Thyroid gland (tissue), 4 donors: ENCODE results near the gene IGSF6. TPM values are rescaled to one million over a fixed set of nuclear protein-coding genes. Genes with fewer than 3 reads are reported as not detected.

Experiments used
- DNase-seq, 2 donors: peaks; one replicate each; pipeline ENCODE4 v3.0.0-alpha.2; 2019
- H3K27ac ChIP-seq, 3 donors: fragments of 200-600 bp; sonication (generic); 1 replicate in 2 of 3; 2 replicates in 1 of 3; pipeline ENCODE4 v1.5.1; 2016 to 2019; ENCODE audit warnings: mild to moderate bottlenecking in 1 of 3, moderate library complexity in 1 of 3
- H3K27me3 ChIP-seq: fragments of 200-600 bp; sonication (generic); one replicate; pipeline ENCODE4 v1.5.1; 2019
- H3K36me3 ChIP-seq, 2 donors: fragments of 200-600 bp; sonication (generic); one replicate each; pipeline ENCODE4 v1.5.1; 2016 to 2019
- H3K4me1 ChIP-seq, 2 donors: fragments of 200-600 bp; sonication (generic); one replicate each; pipeline ENCODE4 v1.5.1; 2017 to 2019
- H3K4me3 ChIP-seq, 3 donors: fragments of 200-600 bp; sonication (generic); replicated peaks in 1 of 3; 1 replicate in 2 of 3; 2 replicates in 1 of 3; pipeline ENCODE4 v1.5.1; 2016; ENCODE audit warnings: mild to moderate bottlenecking in 1 of 3
- H3K9me3 ChIP-seq: fragments of 200-600 bp; sonication (generic); one replicate; pipeline ENCODE4 v1.5.1; 2017
- POLR2A ChIP-seq, 2 donors: fragments of 450-650 bp; IDR thresholded peaks; one replicate each; pipeline ENCODE4 v1.6.1; 2017; ENCODE audit warnings: antibody characterized with exemption in 2 of 2, mild to moderate bottlenecking in 2 of 2, moderate library complexity in 1 of 2
- WGBS, 2 donors: methylation state at CpG; one replicate each; pipeline ENCODE4 v1.1.5; 2017; 5-methylcytosine and 5-hydroxymethylcytosine counted together
- intact Hi-C: fragments of 100-400 bp; cut with DNase I; formaldehyde crosslinking; loops from one replicate; pipeline ENCODE4 v1.15.1; 2023
- total RNA-seq, 4 donors: library from RNA; depleted of rRNA; stranded (reverse); fragments of >200 nt; gene quantifications; one replicate each; pipeline ENCODE4 v1.2.3, GENCODE V29; 2016
- TF ChIP-seq, protein P1 (sequence below), 6 experiments: fragments of 200-600 bp in 3 of 6; fragments of 450-650 bp in 3 of 6; sonication (generic) in 3 of 6; IDR thresholded peaks; one replicate each; pipeline ENCODE4 v1.5.1; 2016 to 2019; ENCODE audit warnings: antibody characterized with exemption in 6 of 6, mild to moderate bottlenecking in 2 of 6, inconsistent platforms in 1 of 6, moderate library complexity in 1 of 6

Gene IGSF6
- total RNA-seq, 4 donors from 2014 or later, result 0.56 to 1.4 (median 1.1) TPM

DNA sequence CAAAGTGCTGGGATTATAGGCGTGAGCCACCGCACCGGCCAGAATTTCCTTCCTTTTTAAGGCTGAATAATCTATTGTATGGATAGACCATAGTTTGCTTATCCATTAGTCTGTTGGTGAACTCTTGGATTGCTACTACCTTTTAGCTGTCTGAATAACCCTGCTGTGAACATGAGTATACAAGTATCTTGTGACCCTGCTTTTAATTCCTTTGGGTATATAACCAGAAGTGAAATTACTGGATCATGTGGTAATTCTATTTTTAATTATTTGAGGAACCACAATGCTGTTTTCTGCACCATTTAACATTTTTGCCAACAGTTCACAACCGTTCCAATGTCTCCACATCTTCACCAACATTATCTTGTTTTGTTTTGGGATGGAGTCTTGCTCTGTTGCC, 6.7 kb upstream of the IGSF6 start:
- Histone ChIP-seq H3K27ac (no peak overlapping the region), H3K4me1 (peaks cover 0 to 5% of the 10 kb centered on the region in 2 donors), H3K36me3 (no peaks in the 10 kb centered on the region), H3K27me3 (no peaks in the 10 kb centered on the region), H3K4me3 (no peak overlapping the region), H3K9me3 (no peaks in the 10 kb centered on the region)
- intact Hi-C loops, result loop anchor here (5.0 kb wide), 1 partner anchor 48 kb away; no protein-coding TSS in a partner anchor
- TF ChIP-seq, protein P1, sequence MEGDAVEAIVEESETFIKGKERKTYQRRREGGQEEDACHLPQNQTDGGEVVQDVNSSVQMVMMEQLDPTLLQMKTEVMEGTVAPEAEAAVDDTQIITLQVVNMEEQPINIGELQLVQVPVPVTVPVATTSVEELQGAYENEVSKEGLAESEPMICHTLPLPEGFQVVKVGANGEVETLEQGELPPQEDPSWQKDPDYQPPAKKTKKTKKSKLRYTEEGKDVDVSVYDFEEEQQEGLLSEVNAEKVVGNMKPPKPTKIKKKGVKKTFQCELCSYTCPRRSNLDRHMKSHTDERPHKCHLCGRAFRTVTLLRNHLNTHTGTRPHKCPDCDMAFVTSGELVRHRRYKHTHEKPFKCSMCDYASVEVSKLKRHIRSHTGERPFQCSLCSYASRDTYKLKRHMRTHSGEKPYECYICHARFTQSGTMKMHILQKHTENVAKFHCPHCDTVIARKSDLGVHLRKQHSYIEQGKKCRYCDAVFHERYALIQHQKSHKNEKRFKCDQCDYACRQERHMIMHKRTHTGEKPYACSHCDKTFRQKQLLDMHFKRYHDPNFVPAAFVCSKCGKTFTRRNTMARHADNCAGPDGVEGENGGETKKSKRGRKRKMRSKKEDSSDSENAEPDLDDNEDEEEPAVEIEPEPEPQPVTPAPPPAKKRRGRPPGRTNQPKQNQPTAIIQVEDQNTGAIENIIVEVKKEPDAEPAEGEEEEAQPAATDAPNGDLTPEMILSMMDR (IDR thresholded peaks at IDR 0.05), result no peak
- no peak for DNase-seq
- 88 to 96% methylated on average over 4 of the region's 4 CpGs for WGBS, 2 donors

DNA sequence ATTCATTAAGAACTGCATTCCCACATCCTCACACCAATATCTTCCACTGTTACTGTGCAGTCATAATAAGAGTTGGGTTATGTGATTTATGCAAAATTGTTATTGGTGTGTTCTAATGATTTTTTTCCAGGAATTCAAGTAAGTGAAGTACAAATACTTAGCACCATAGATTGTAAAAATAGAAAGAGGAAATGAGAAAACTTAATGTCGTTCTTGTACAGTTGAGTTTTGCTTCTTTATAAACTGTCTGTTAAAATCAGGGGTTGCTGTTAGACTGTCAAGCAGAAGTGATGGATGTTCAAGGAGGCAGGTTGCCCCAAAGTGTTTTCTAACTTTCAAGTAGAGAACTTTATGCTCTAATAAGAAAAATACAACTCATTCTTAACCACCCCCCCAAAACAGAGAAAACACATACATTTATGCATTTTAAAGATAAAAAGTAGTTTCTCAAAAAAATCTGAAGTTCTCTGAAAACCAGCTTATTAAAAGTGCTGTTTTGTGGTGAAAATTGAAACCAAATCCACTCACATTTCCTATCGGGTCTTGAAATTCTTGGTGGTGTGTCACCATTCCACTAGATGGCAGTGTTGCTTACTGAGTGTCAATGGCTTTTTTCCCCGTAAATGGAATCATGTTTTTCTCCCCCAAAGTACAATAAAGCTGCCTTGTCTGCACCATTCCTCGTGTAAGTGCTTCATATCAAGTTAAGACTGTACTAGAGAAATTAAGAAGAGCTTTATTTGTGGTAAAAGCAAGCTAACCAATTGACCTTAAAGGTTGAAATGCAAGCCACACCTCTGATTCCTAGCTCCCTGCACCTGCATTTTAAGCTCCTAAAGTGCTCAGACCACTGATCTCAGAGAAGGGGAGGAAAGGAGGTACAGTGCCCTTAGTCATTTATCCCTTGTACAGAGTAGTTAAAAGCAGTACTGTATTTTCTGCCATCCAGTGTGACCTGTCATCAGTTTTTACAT, 4.7 kb upstream of the IGSF6 start:
- H3K27me3 ChIP-seq, result no peaks in the 10 kb centered on the region
- DNase-seq, result peak; percentile 17 to 19
- WGBS, 2 donors, result 16 to 17% methylated on average over 4 of the region's 4 CpGs
- TF ChIP-seq, protein P1 (IDR thresholded peaks at IDR 0.05), result peak; percentile 46 to 86 (median 74)
- no peak for TF ChIP-seq POLR2A (IDR thresholded peaks at IDR 0.05)
- no peak overlapping the region for H3K4me3 ChIP-seq
- no peaks in the 10 kb centered on the region for H3K36me3 ChIP-seq
- H3K9me3 ChIP-seq, result no peaks in the 10 kb centered on the region
- no peak overlapping the region for H3K27ac ChIP-seq
- intact Hi-C loops, result loop anchor here (5.0 kb wide), 1 partner anchor 50 kb away; no protein-coding TSS in a partner anchor
- H3K4me1 ChIP-seq, result no peaks in the 10 kb centered on the region

DNA sequence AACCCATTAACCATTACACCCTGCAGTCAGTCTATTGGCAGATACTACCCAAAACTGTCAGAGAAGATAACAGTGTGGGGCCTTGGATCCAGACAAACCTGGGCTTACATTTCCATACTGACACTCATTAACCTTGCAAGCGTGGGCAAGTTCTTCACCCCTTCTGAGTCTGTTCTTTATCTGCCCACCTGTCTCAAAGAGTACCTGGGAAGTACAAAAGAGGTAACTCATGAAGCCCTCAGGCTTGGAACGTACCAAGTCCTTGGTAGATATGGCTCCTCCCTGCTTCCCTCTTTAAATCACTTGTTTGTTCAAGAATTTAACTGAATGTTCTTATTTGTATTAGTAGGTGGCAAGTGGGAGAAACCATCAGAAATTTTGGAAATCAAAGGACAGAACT, 2.5 kb upstream of the IGSF6 start:
- H3K27ac ChIP-seq, result no peak overlapping the region

DNA sequence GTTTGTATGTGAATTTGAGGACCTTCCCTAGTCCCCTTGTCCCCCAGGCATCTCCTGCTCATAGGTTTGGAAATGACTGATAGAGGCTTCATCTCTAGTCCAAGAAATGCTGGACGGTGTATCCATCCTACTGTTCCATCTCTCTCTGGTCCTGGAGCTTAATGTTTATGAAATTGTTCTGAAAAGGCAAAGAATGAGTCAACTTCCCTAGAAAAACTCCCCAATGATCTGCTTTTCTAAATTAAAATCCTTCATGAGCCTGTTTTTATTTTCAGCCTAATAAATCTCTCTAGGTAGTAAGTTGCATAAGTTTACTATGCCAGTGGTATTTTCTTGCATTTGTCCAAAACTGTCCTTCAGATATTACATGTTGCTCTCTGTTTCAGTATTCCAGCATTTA, 2.1 kb upstream of the IGSF6 start:
- intact Hi-C loops, result no loop called here
- DNase-seq, result no peak
- Histone ChIP-seq H3K9me3 (no peaks in the 10 kb centered on the region), H3K4me1 (no peaks in the 10 kb centered on the region), H3K27ac (no peak overlapping the region), H3K36me3 (no peaks in the 10 kb centered on the region), H3K27me3 (no peaks in the 10 kb centered on the region), H3K4me3 (no peak overlapping the region)
- WGBS, 2 donors, result 82 to 100% methylated on average over 1 of the region's 1 CpG
- TF ChIP-seq POLR2A (IDR thresholded peaks at IDR 0.05), result no peak
- TF ChIP-seq, protein P1 (IDR thresholded peaks at IDR 0.05), result no peak

More for the DNA sequence above, 2.5 kb upstream of the IGSF6 start:
- DNase-seq, result peak in 1 of 2 donors; percentile 19
- Histone ChIP-seq H3K27me3 (no peaks in the 10 kb centered on the region), H3K9me3 (no peaks in the 10 kb centered on the region), H3K36me3 (no peaks in the 10 kb centered on the region), H3K4me1 (no peaks in the 10 kb centered on the region), H3K4me3 (no peak overlapping the region)
- intact Hi-C loops, result loop anchor here (5.0 kb wide), 1 partner anchor 52 kb away; no protein-coding TSS in a partner anchor
- TF ChIP-seq POLR2A (IDR thresholded peaks at IDR 0.05), result no peak
- TF ChIP-seq, protein P1 (IDR thresholded peaks at IDR 0.05), result no peak
- 66 to 72% methylated on average over 2 of the region's 2 CpGs for WGBS, 2 donors

DNA sequence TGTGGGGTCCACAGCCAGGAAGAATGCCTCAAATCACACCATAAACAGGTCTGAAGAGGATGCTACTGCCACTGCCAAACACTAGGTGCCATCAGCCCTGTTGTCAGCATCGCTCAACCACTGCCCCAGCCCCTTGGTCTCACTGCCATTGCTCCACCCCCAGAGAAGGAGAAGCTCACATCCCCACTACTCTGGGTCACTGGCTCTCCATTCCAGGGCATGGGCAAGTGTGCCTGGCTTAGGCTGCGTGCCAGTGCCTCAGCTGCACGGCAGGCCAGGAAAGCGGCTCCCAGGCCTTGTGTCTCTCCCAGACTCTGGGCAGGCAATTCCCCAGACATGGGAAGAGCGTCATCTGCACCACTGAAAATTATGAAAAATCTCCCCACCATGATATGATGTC, 1.2 kb upstream of the IGSF6 start:
- intact Hi-C loops, result no loop called here
- Histone ChIP-seq H3K4me3 (no peak overlapping the region), H3K36me3 (no peaks in the 10 kb centered on the region), H3K4me1 (no peaks in the 10 kb centered on the region), H3K9me3 (no peaks in the 10 kb centered on the region), H3K27me3 (no peaks in the 10 kb centered on the region), H3K27ac (no peak overlapping the region)
- WGBS, 2 donors, result 75 to 90% methylated on average over 5 of the region's 5 CpGs
- TF ChIP-seq, protein P1 (IDR thresholded peaks at IDR 0.05), result no peak
- no peak for DNase-seq
